ENCODE measurements around the gene FZD7.

GRCh38 chr2:202001826-202002225, 31.8 kb upstream of the FZD7 start:
- TF ChIP-seq, protein P1, sequence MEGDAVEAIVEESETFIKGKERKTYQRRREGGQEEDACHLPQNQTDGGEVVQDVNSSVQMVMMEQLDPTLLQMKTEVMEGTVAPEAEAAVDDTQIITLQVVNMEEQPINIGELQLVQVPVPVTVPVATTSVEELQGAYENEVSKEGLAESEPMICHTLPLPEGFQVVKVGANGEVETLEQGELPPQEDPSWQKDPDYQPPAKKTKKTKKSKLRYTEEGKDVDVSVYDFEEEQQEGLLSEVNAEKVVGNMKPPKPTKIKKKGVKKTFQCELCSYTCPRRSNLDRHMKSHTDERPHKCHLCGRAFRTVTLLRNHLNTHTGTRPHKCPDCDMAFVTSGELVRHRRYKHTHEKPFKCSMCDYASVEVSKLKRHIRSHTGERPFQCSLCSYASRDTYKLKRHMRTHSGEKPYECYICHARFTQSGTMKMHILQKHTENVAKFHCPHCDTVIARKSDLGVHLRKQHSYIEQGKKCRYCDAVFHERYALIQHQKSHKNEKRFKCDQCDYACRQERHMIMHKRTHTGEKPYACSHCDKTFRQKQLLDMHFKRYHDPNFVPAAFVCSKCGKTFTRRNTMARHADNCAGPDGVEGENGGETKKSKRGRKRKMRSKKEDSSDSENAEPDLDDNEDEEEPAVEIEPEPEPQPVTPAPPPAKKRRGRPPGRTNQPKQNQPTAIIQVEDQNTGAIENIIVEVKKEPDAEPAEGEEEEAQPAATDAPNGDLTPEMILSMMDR (IDR thresholded peaks at IDR 0.05) = no peak
- no peak for TF ChIP-seq POLR2A (IDR thresholded peaks at IDR 0.05)
